ENCODE measurements around the gene FNIP2.
"Not testable (repeated sequence)": the region's sequence is repeated elsewhere in the genome, so short reads cannot be mapped to it uniquely, and the experiment has no call there.

Gene FNIP2

DNA sequence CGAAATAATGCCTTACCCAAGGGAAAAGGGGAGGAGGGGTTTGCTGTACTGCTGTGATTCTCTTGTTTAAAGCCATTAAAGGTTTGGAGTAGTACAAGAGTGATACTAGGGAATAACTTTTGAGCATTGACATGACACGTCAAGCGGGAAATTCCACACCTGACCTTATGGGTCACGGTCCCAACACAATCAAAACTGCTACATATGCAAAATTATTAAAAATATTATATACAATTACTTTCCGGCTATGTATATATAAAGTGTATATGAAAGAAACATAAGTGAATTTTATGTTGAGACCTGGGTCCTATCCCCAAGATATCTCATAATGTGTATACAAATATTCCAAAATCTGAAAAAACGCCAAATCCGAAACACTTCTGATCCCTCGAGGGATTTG, 21.0 kb downstream of the FNIP2 start:
- Mint-ChIP-seq H3K9me3 (no peaks in the 10 kb centered on the region), H3K27me3 (no peaks in the 10 kb centered on the region), H3K4me1 (ENCODE audit: low read depth) (peaks cover 72% of the 10 kb centered on the region), H3K36me3 (ENCODE audit: low read depth) (peaks cover 6% of the 10 kb centered on the region), H3K4me3 (no peak overlapping the region), H3K27ac (no peak overlapping the region)
- intact Hi-C loops (cut with micrococcal nuclease) = no loop called here

DNA sequence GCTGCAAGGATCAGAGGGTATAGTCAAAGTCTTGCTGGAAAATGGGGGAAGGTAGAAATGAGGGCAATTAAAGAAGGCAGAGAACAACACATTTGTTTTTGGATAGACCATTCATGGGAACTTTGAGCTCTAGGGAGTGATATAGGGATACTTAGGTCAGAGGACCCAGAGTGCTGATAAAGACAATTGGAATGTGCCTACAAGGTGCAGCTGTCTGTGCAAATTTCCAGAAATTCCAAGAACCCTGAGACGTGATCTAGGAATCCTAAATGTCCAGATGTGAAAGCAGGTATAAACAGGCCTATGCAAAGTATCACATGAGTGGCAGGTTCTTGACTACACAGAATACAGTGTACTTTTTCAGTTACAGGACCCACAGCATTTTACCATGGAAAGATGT, 24.2 kb downstream of the FNIP2 start:
- peak overlapping the region; percentile 8 for H3K27ac Mint-ChIP-seq
- no peaks in the 10 kb centered on the region for H3K27me3 Mint-ChIP-seq
- peaks cover 77% of the 10 kb centered on the region for H3K4me1 Mint-ChIP-seq (ENCODE audit: low read depth)
- no peaks in the 10 kb centered on the region for H3K9me3 Mint-ChIP-seq
- peaks cover 17% of the 10 kb centered on the region for H3K36me3 Mint-ChIP-seq (ENCODE audit: low read depth)
- intact Hi-C loops (cut with micrococcal nuclease) = no loop called here
- H3K4me3 Mint-ChIP-seq = no peak overlapping the region

DNA sequence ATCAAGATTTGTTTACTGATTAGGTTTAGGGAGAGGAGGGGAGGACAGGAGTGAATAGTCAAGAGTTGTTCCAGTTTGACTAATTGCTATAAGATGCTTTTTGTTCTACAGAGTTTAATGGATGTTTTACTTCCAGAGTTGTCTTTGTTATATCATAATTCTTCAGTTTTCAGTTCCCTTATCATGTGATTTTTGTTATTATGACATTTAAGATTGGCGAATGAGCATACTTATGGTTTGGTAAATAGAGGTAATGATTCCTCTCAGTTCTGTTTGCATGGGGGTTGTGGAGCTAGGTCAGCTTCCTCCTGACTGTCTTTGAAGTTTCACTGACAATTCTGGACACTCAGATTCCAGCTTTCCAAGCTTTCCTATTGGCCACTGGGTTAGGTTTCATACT, 24.6 kb downstream of the FNIP2 start:
- intact Hi-C loops (cut with micrococcal nuclease); H3K4me3 Mint-ChIP-seq; H3K9me3 Mint-ChIP-seq; H3K27me3 Mint-ChIP-seq: not testable (repeated sequence)
- peaks cover 18% of the 10 kb centered on the region for H3K36me3 Mint-ChIP-seq (ENCODE audit: low read depth)
- peaks cover 77% of the 10 kb centered on the region for H3K4me1 Mint-ChIP-seq (ENCODE audit: low read depth)
- peak overlapping the region; percentile 8 for H3K27ac Mint-ChIP-seq

DNA sequence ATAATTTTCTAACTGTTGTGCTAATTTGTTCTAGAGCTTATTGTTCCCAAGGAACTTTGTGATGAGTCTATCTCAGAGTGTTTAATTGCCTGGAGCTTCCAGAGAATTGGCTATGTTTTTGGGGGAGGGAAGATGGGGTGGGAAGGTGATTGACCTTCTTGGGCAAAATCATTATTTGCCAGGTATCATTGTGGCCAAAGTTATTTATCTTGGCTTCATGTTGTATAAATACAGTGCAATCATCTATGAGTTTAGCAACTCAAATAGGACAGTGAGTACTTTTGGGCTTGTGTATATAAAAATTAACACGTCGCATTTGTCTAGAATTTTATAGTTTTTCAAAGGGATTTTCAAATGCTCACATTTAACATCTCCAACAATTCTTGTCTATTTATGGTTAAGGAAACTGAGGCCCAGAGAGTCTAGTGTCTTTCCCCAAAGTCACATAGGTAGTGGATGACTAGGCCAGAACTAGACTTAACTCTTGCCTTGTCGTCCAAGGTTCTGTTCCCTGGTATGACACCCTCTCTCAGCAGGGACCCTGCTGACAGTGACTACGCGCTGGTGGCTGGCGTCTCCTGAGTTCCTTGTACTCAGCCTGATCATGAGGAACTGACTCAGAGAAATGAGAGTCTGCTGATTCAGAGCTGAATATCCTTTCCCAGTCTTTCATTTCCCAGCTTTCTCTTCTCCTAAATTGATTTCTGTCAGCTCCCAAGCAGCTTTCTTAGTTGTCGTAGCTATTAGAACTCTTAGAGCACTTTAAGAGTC, 27.7 kb downstream of the FNIP2 start:
- Mint-ChIP-seq H3K4me3 (no peak overlapping the region), H3K4me1 (ENCODE audit: low read depth) (peaks cover 73% of the 10 kb centered on the region), H3K9me3 (no peaks in the 10 kb centered on the region), H3K36me3 (ENCODE audit: low read depth) (peaks cover 17% of the 10 kb centered on the region), H3K27me3 (no peaks in the 10 kb centered on the region), H3K27ac (peak overlapping the region; percentile 84)
- intact Hi-C loops (cut with micrococcal nuclease) = no loop called here

GRCh38 chr4:158798062-158798461, 29.2 kb downstream of the FNIP2 start:
- H3K9me3 Mint-ChIP-seq = no peaks in the 10 kb centered on the region
- intact Hi-C loops (cut with micrococcal nuclease) = no loop called here
- peaks cover 17% of the 10 kb centered on the region for H3K36me3 Mint-ChIP-seq (ENCODE audit: low read depth)
- no peak overlapping the region for H3K4me3 Mint-ChIP-seq
- H3K27me3 Mint-ChIP-seq = no peaks in the 10 kb centered on the region
- peak overlapping the region; percentile 84 for H3K27ac Mint-ChIP-seq
- peaks cover 71% of the 10 kb centered on the region for H3K4me1 Mint-ChIP-seq (ENCODE audit: low read depth)

- Mint-ChIP-seq H3K4me1 (ENCODE audit: low read depth) (peaks cover 66% of the 10 kb centered on the region), H3K36me3 (ENCODE audit: low read depth) (peaks cover 17% of the 10 kb centered on the region), H3K27ac (no peak overlapping the region), H3K27me3 (no peaks in the 10 kb centered on the region), H3K9me3 (no peaks in the 10 kb centered on the region), H3K4me3 (no peak overlapping the region)
- intact Hi-C loops (cut with micrococcal nuclease) = no loop called here
Measured at GRCh38 chr4:158799013-158799770, 30.4 kb downstream of the FNIP2 start.

DNA sequence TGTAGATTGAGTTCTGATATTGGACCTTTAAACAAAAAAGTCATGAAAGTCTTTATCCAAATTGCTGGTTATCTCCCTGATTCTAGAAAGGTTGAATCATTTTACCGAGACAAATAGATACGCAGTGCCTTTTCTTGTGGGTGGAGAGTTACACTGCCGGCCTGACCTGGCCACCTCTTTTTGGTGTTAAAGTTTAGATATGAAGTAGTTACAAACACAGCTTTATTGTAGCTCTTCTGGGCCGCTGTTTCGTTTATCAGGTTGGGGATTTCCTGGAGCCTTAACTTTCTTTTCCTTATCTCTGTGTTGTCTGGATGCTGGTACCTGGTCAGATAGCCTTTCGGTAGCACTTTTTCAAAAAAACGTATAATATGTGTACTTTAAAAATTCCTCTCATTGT, 31.0 kb downstream of the FNIP2 start:
- peaks cover 66% of the 10 kb centered on the region for H3K4me1 Mint-ChIP-seq (ENCODE audit: low read depth)
- intact Hi-C loops (cut with micrococcal nuclease) = no loop called here
- peaks cover 17% of the 10 kb centered on the region for H3K36me3 Mint-ChIP-seq (ENCODE audit: low read depth)
- H3K27me3 Mint-ChIP-seq = no peaks in the 10 kb centered on the region
- no peak overlapping the region for H3K4me3 Mint-ChIP-seq
- H3K27ac Mint-ChIP-seq = no peak overlapping the region
- H3K9me3 Mint-ChIP-seq = no peaks in the 10 kb centered on the region

- intact Hi-C loops (cut with micrococcal nuclease) = no loop called here
- H3K27me3 Mint-ChIP-seq = no peaks in the 10 kb centered on the region
- H3K36me3 Mint-ChIP-seq (ENCODE audit: low read depth) = peaks cover 14% of the 10 kb centered on the region
- peak overlapping the region; percentile 28 for H3K27ac Mint-ChIP-seq
- no peak overlapping the region for H3K4me3 Mint-ChIP-seq
- H3K4me1 Mint-ChIP-seq (ENCODE audit: low read depth) = peaks cover 65% of the 10 kb centered on the region
- H3K9me3 Mint-ChIP-seq = no peaks in the 10 kb centered on the region
Measured at GRCh38 chr4:158801066-158801465, 32.2 kb downstream of the FNIP2 start.

DNA sequence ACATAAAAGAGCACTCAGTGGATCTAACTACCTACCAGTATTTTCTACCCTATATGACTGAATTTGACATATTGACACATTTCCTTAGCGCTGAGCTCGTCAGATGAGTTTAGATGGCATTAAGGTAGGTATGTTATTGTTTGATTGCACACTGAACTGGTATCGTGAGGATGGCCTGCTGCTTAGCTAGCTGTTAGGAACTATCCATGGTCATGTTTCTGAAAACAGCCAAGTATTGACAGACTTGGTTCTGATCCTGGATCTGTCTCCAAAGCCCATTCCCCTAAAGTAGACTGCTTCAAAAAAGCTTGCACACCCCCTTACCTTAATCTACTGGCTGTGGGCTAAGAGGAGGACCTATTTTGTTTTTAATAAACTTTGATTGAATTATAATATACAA, 32.9 kb downstream of the FNIP2 start:
- Mint-ChIP-seq H3K27me3 (no peaks in the 10 kb centered on the region), H3K27ac (no peak overlapping the region), H3K4me1 (ENCODE audit: low read depth) (peaks cover 65% of the 10 kb centered on the region), H3K4me3 (no peak overlapping the region), H3K9me3 (no peaks in the 10 kb centered on the region), H3K36me3 (ENCODE audit: low read depth) (peaks cover 17% of the 10 kb centered on the region)
- intact Hi-C loops (cut with micrococcal nuclease) = no loop called here

DNA sequence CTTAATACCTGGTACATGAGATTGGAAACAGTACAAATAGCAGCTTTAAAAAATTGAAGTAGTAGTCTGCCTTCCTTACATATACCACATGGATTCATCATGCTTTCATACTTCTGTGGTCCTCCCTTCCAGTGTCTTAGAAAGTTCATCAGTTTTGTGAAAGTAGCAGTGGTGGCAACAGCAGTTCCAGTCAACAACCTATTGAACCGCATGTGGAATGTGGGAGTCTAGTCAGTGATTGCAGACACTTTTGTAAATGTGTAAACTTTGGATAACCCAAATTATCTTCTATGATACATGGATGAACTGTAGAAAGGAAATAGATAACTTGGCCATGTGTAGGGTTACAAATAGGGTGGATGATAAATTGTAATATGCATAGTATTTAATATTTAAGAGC, 34.1 kb downstream of the FNIP2 start:
- H3K9me3 Mint-ChIP-seq = no peaks in the 10 kb centered on the region
- peaks cover 60% of the 10 kb centered on the region for H3K4me1 Mint-ChIP-seq (ENCODE audit: low read depth)
- no peaks in the 10 kb centered on the region for H3K27me3 Mint-ChIP-seq
- H3K27ac Mint-ChIP-seq = no peak overlapping the region
- no peak overlapping the region for H3K4me3 Mint-ChIP-seq
- intact Hi-C loops (cut with micrococcal nuclease) = no loop called here
- peaks cover 13% of the 10 kb centered on the region for H3K36me3 Mint-ChIP-seq (ENCODE audit: low read depth)

DNA sequence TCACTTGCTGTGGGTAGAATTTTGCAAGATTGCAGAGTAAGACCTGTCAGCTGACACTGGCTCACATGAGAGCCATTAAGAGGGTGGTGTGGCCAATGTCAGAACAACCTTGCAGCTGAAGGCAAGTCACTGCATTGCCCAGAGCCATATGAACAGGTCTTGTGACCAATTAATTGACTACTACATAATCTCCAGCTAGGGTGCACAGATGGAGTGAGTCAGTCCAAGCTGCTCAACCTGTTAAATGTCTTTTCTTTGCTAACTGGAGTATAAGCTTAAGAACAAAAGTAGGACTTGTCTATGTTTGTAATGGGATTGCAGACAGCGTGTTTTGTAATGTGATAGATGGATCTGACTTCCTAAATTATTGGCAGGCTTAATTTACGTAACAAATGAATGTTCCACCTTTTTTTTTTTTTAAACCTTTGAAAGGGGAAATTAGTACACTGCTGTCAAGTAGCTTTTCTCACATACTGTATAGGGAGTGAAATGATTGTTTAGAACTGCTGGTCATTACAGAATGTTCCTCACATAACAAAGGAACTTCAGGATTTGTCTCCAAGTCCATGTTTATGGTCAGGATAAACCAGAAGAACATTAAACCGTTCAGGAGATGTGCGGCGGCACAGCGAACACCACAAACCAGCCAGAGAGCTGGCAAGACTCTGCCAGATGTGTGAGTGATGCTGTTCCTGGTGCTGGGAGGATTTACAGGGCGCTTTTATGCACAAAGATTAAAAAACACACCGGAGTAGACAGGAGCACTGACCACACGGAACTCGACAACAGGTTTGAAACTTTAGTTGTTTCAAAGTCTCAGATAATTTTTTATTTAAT, 37.0 kb downstream of the FNIP2 start:
- Mint-ChIP-seq H3K36me3 (ENCODE audit: low read depth) (peaks cover 13% of the 10 kb centered on the region), H3K4me3 (peak overlapping the region; percentile 80), H3K27me3 (no peaks in the 10 kb centered on the region), H3K9me3 (no peaks in the 10 kb centered on the region), H3K27ac (peak overlapping the region; percentile 97), H3K4me1 (ENCODE audit: low read depth) (peaks cover 68% of the 10 kb centered on the region)
- intact Hi-C loops (cut with micrococcal nuclease) = no loop called here

DNA sequence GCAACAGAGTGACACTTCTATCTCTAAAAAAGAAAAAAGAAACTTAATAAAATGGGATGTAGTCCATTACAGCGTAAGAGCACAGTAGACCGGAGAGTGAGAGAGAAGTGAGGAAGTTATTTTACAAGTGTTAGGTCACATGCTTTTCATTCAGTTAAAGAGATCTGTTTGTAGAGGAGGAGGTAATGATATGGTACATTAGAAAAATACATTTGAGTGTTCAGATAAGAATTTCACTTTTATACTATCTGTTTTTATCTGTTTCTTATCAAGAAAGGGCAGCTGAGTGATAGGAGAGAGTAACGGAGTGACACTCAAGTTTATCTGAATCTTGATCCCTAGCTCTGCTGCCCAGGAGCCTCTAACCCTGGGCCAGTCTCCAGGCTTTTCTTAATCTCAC, 38.9 kb downstream of the FNIP2 start:
- Mint-ChIP-seq H3K4me3 (peak overlapping the region; percentile 70), H3K36me3 (ENCODE audit: low read depth) (peaks cover 13% of the 10 kb centered on the region), H3K27me3 (no peaks in the 10 kb centered on the region), H3K9me3 (no peaks in the 10 kb centered on the region), H3K27ac (peak overlapping the region; percentile 97), H3K4me1 (ENCODE audit: low read depth) (peaks cover 63% of the 10 kb centered on the region)
- intact Hi-C loops (cut with micrococcal nuclease) = no loop called here

DNA sequence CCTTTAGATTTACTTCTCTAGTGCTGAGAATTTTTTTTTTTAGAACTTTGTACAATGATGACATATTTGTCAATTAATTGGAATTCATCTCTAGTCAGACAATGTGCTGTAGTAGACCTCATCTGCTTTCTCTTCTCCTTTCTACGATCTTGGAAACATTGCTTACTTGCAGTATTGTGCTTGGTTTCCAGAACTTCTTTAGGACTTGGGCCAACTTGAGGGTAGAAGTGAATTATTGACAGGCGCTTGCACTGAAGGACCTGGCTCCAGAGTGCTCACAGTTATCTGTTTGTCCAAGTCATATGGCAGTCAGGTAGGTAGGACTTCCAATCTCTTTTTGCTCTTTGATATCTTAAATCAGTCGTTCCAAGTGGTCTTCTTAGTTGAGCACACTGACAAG, 39.6 kb downstream of the FNIP2 start:
- Mint-ChIP-seq H3K27ac (peak overlapping the region; percentile 97), H3K27me3 (no peaks in the 10 kb centered on the region), H3K9me3 (no peaks in the 10 kb centered on the region), H3K4me1 (ENCODE audit: low read depth) (peaks cover 65% of the 10 kb centered on the region), H3K36me3 (ENCODE audit: low read depth) (peaks cover 19% of the 10 kb centered on the region), H3K4me3 (peak overlapping the region; percentile 70)
- intact Hi-C loops (cut with micrococcal nuclease) = no loop called here

GRCh38 chr4:158809208-158809607, 40.4 kb downstream of the FNIP2 start:
- Mint-ChIP-seq H3K4me3 (peak overlapping the region; percentile 34), H3K27ac (peak overlapping the region; percentile 97), H3K4me1 (ENCODE audit: low read depth) (peaks cover 73% of the 10 kb centered on the region), H3K36me3 (ENCODE audit: low read depth) (peaks cover 27% of the 10 kb centered on the region)
- H3K9me3 Mint-ChIP-seq; intact Hi-C loops (cut with micrococcal nuclease); H3K27me3 Mint-ChIP-seq: not testable (repeated sequence)

All from dendritic cell treated with granulocyte-macrophage colony-stimulating factor and Interleukin-4, amounts not matched to agents 40 ng/mL and 50 ng/mL, for 4 days (primary cell).